Measurements from ENCODE around the gene GATA5. TPM values are rescaled to one million over a fixed set of nuclear protein-coding genes. Genes with fewer than 3 reads are reported as not detected.

GATA5 gene
- total and polyA plus RNA-seq, 10 of the 15 experiments (the other 5 are each of a cell fraction or from before 2014, with no cell fraction given) = not detected

DNA sequence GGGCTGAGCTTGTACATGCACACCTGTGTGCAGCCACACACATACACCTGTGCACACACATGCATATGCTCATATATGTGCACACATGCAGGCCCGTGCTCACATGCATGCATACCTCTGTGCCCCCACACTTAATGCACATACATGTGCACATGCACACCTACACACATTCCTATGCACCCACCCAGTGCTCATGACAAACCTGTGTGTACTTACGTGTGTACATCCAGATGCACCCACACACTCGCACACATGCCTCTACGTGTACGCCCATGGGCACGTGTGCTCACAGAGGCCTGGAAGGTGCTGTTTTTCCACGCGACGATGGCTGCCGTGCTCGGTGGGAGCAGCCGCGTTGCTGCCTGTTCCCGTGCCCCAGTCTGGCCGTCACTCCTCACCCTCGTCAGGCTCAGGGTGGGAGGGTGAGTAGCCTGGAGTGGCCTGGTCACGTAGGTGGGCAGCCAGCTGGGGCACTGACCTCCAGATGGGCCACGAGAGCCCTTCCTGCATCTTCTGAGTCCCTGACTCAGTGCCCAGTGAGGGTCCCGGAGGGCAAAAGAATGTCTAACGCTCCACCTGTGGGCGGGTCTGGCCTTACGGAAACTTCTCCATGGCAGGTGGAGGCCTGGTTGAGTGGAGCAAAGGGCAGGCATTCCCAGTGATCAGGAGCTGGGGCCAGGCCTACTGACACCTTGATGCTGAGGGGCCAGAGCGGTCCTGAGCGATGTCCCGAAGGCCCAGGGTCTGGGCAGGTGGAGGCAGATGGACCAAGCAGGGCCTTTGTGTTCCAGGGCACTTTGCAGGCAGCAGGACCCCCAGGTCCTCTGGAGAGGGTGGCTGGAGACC is 8.0 kb upstream of the GATA5 start (continued):
- no peak for TF ChIP-seq HDAC2 (IDR thresholded peaks at IDR 0.05)
- no peak for TF ChIP-seq SMC3 (IDR thresholded peaks at IDR 0.05; ENCODE audit: borderline replicate concordance, low read length)
- no peak for TF ChIP-seq SREBF1 (IDR thresholded peaks at IDR 0.05; ENCODE audit: low read length)
- TF ChIP-seq, protein P1, sequence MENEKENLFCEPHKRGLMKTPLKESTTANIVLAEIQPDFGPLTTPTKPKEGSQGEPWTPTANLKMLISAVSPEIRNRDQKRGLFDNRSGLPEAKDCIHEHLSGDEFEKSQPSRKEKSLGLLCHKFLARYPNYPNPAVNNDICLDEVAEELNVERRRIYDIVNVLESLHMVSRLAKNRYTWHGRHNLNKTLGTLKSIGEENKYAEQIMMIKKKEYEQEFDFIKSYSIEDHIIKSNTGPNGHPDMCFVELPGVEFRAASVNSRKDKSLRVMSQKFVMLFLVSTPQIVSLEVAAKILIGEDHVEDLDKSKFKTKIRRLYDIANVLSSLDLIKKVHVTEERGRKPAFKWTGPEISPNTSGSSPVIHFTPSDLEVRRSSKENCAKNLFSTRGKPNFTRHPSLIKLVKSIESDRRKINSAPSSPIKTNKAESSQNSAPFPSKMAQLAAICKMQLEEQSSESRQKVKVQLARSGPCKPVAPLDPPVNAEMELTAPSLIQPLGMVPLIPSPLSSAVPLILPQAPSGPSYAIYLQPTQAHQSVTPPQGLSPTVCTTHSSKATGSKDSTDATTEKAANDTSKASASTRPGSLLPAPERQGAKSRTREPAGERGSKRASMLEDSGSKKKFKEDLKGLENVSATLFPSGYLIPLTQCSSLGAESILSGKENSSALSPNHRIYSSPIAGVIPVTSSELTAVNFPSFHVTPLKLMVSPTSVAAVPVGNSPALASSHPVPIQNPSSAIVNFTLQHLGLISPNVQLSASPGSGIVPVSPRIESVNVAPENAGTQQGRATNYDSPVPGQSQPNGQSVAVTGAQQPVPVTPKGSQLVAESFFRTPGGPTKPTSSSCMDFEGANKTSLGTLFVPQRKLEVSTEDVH (IDR thresholded peaks at IDR 0.05; ENCODE audit: low read depth, partially characterized antibody) = no peak

GRCh38 chr20:62482974-62483373 is 7.2 kb upstream of the GATA5 start:
- ChIA-PET RAD21 (ENCODE audit: unreplicated experiment) (no interaction called here), SMC1A (ENCODE audit: uncharacterized antibody, unreplicated experiment) (no interaction called here), CTCF (no interaction called here), POLR2A (no interaction called here)
- H3K27ac ChIP-seq (ENCODE audit: control insufficient read depth, insufficient read depth) = no peak overlapping the region
- H3K9me3 ChIP-seq (replicated peaks; ENCODE audit: control insufficient read depth, insufficient read depth, low read length) = no peaks in the 10 kb centered on the region
- no peak overlapping the region for H3K4me2 ChIP-seq (ENCODE audit: control insufficient read depth, insufficient read depth)
- H3K4me3 ChIP-seq = no peak overlapping the region
- in situ Hi-C loops (cut with MboI) (no loop called here), intact Hi-C loops (cut with micrococcal nuclease; ENCODE audit: unreplicated experiment) (no loop called here)
- 18% methylated on average over 8 of the region's 8 CpGs for WGBS (ENCODE audit: insufficient coverage, insufficient replicate concordance, low lambda C conversion rate, missing lambda C conversion rate)
- no peaks in the 10 kb centered on the region for H3K36me3 ChIP-seq (ENCODE audit: control insufficient read depth in 2 of 2, insufficient read depth in 2 of 2, low read length in 1 of 2)
- BruUV-seq (replicated peaks) = no TSS peak
- H3K79me2 ChIP-seq (ENCODE audit: control insufficient read depth, insufficient read depth, low read length) = no peaks in the 10 kb centered on the region
- no peak overlapping the region for H2AFZ ChIP-seq (ENCODE audit: control insufficient read depth, low read depth, low read length)
- TF ChIP-seq, protein P2, sequence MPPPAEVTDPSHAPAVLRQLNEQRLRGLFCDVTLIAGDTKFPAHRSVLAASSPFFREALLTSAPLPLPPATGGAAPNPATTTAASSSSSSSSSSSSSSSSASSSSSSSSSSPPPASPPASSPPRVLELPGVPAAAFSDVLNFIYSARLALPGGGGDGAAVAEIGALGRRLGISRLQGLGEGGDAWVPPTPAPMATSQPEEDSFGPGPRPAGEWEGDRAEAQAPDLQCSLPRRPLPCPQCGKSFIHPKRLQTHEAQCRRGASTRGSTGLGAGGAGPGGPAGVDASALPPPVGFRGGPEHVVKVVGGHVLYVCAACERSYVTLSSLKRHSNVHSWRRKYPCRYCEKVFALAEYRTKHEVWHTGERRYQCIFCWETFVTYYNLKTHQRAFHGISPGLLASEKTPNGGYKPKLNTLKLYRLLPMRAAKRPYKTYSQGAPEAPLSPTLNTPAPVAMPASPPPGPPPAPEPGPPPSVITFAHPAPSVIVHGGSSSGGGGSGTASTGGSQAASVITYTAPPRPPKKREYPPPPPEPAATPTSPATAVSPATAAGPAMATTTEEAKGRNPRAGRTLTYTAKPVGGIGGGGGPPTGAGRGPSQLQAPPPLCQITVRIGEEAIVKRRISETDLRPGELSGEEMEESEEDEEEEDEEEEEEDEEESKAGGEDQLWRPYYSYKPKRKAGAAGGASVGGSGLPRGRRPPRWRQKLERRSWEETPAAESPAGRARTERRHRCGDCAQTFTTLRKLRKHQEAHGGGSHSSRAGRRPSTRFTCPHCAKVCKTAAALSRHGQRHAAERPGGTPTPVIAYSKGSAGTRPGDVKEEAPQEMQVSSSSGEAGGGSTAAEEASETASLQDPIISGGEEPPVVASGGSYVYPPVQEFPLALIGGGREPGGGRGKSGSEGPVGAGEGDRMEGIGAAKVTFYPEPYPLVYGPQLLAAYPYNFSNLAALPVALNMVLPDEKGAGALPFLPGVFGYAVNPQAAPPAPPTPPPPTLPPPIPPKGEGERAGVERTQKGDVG (CRISPR knock-in tag; IDR thresholded peaks at IDR 0.05) = no peak
- no peak for TF ChIP-seq MTA2 (IDR thresholded peaks at IDR 0.05; ENCODE audit: low read depth)
- no peak for TF ChIP-seq JUNB (IDR thresholded peaks at IDR 0.05)
- TF ChIP-seq ZNF384 (IDR thresholded peaks at IDR 0.05; ENCODE audit: borderline replicate concordance, low read depth, low read length) = no peak
- TF ChIP-seq NFYA (IDR thresholded peaks at IDR 0.05; ENCODE audit: borderline replicate concordance, low read depth, low read length) = no peak
- TF ChIP-seq CEBPB (IDR thresholded peaks at IDR 0.05; ENCODE audit: borderline replicate concordance in 1 of 2, low read depth in 2 of 2, low read length in 2 of 2) = no peak
- TF ChIP-seq NR2F1 (conservative IDR thresholded peaks at IDR 0.05) = no peak
- TF ChIP-seq SREBF1 (IDR thresholded peaks at IDR 0.05; ENCODE audit: low read length) = no peak
- no peak for FAIRE-seq
- no peak for ATAC-seq
- no peak for DNase-seq (ENCODE audit: low read depth, low spot score)
- no peak overlapping the region for H3K9ac ChIP-seq (ENCODE audit: control insufficient read depth, insufficient read depth, low read length)
- H3K27me3 ChIP-seq (replicated peaks in 1 of 2; ENCODE audit: control insufficient read depth in 2 of 2, insufficient read depth in 2 of 2, low read length in 1 of 2) = peaks cover 16 to 25% of the 10 kb centered on the region in 2 experiments
- H3K4me1 ChIP-seq (ENCODE audit: control insufficient read depth, insufficient read depth, low read length) = no peaks in the 10 kb centered on the region
- no peaks in the 10 kb centered on the region for H4K20me1 ChIP-seq (ENCODE audit: control insufficient read depth, insufficient read depth)
